Muscle of back (tissue), 11 donors: ENCODE results near the gene PSMA7. TPM values are rescaled to one million over a fixed set of nuclear protein-coding genes. Genes with fewer than 3 reads are reported as not detected.
"Not testable (repeated sequence)": the region's sequence is repeated elsewhere in the genome, so short reads cannot be mapped to it uniquely, and the experiment has no call there.

Source experiments
- DNase-seq, 3 donors: peaks; one replicate each; pipeline versions ENCODE4 v3.0.0 to v3.0.0-alpha.2; 2013
- polyA plus RNA-seq, 10 donors: library from polyadenylated mRNA; unstranded; fragments of 120-200 nt; gene quantifications; one replicate each; pipeline ENCODE4 v1.2.1, GENCODE V29; 2013; ENCODE audit not compliant: insufficient read length in 10 of 10

Gene PSMA7
- polyA plus RNA-seq, 10 donors = 141 to 179 (median 146) TPM

DNA sequence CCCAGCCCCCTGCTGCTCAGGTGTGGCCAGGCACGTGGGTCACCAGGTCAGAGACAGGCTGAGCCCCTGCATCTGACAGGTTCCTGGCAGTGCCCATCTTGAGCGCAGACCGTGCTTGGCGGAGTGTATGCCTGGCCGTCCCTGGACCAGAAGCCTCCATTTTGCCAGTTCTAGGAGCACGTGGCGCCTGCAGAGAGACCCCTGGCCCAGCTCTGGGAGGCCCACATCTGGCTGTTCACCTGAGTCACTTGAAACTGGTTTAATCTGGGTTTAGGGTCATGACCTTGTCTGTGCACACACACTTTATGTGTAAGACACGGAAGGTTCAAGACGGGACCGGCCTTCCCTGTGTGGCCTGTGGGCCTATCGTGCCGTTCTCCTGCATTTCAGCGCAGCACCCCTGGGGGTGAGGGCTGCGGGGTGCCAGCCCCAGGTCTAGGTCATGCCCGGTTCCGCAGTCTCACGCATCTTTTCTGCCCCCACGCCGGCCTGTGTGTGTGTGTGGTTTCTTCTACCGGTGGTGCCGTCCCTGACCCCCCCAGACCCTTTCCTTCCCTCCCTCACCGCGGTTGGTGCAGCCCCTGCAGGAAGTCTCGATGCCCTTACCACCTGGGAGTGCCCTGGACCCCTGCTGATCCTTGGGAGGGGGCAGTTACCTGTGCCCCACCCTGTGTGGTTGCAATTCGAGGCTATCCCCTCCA is 14.3 kb upstream of the PSMA7 start:
- DNase-seq = no peak

DNA sequence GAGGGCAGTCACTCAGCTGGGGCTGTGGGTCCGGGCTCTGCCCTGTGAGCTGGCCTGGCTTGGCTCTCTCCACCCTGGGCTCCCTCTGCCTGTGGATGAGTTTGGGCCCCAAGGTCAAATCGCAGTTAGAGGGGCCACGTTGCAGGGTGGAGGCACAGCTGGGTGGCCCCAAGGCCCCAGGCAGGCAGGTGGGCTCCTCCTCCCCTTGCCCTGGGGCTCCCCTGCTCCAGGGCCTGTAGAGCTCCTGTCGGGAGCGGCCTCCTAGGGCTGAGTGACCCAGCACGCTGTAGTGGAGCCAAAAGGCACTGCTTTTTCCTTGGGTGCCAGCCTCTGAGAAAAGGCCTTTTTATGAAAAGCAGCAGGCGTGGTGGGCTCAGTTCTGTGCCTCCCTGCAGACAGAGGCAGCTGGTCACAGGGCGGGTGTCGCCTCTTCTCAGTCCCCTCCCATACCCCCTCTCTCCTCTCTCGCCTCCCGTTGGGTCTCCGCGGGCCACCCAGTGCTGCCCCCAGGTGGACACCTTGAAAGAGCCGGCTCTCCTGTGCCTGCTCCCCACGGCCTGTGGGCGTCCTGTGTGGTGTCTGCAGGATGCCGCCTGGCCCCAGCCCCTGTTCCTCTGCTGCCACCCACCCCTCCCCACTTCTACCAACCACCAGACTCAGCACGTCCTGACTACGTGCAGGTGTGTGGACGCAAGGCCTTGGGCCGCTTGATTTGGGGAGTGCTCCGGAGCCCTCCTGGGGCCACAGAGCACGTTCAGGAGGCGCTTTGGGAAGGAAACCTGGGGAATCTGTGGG is 13.6 kb upstream of the PSMA7 start:
- DNase-seq = peak in 2 of 3 donors; percentile 49 to 70

DNA sequence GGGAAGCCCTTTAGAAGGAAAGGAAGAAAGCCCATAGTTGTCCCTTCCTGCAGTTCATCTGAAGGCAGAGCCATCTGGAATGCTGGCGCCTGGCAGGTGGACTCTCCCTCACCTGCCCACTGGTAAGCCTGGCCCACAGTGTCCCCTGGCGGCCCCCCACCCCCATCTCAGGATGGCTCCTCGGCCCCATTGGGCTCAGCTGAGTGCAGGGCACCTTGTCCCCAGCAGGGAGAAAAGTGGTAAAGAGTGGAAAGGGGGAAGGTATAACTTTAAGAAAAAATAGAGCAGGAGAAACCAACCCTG is 13.0 kb upstream of the PSMA7 start:
- DNase-seq = no peak

DNA sequence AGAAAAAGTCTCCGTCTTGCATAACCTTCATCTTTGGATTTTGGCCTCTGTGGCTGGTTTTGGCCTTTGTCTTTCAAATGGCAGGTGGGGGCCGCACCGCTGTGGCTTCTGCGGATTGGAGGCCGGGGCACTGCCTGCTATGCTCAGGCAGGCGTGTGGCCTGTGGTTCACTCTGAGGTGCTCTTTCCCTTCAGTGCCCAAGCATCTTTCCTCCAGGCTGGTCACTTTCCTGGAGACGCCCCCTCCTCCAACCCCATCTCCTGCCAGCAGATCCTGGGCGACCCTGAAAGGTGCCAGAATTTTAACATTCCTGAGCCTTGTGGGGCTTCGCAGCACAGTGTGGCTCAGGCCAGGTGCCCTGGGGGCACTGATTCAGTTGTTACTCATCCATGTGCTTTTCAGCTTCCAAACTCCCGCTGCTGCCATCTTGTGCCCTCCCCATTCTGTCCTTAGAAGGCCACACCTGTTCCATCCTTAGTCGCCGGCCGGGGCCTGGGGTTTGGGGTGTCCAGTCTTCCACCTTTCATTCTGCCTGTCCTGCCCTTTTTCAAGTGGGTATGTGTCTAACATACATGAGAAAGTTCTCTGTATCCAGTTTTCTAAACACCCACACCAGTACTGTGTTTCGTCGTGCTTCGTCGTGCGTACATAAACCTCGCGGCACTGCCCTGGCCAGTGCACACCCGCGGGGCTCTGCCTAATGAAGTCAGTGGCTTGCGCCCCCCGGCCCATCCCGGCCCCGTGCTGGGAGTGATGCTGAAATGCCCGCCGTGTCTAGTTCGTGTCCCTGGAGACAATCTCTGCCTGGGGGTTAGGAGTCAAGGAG is 12.4 kb upstream of the PSMA7 start:
- no peak for DNase-seq

DNA sequence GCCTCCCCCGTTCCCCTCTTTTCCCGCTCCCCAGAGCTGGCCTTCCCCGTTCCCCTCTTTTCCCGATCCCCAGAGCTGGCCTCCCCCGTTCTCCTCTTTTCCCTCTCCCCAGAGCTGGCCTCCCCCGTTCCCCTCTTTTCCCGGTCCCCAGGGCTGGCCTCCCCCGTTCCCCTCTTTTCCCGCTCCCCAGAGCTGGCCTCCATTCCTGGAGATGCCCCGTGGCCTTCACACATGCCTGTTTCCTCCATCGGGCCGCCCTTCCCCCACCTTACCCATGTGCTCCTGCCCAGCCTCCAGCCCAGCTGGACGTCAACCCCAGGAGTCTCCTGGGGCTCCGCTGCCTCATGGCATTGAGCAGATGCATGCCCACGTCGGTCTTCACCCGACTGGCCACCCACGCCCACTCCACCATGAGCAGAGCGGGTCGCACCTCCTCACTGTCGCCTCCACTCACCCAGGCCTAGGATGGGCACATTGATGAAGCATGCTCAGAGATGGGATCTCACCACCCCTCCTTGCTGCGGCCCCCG is 8.7 kb upstream of the PSMA7 start:
- no peak for DNase-seq

DNA sequence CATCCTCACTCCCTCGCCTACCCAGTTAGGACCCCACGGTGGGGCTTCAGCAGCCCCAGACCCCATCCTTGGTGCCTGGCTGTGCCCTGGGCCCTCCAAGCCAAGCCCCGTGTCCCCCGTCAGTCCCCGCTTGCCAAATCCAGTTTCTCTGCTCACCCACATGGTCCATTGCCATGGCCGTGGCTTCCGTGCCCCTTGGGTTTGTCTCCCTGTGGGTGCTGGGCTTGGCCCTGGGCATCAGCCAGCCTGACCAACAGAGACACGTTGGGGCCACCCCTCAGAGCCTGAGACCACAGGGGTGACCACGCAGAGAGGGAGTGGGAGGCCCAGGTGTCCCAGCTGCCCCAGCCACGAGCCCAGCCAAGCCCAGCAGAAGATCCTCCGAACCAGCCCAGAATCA is 8.0 kb upstream of the PSMA7 start:
- DNase-seq = no peak

DNA sequence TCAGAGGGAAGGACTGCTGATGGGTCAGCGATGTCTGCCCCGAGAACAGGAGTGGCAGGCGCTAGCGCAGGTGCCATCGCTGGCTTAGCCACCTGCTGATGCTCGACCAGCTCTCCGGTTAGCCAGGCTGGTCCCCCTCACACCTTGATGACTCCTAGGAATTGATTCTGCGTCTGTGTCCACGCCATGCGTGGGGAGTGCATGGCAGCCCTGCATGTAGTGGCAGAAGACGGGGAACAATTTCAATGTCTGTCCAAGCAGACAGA is 7.0 kb upstream of the PSMA7 start:
- DNase-seq = no peak

DNA sequence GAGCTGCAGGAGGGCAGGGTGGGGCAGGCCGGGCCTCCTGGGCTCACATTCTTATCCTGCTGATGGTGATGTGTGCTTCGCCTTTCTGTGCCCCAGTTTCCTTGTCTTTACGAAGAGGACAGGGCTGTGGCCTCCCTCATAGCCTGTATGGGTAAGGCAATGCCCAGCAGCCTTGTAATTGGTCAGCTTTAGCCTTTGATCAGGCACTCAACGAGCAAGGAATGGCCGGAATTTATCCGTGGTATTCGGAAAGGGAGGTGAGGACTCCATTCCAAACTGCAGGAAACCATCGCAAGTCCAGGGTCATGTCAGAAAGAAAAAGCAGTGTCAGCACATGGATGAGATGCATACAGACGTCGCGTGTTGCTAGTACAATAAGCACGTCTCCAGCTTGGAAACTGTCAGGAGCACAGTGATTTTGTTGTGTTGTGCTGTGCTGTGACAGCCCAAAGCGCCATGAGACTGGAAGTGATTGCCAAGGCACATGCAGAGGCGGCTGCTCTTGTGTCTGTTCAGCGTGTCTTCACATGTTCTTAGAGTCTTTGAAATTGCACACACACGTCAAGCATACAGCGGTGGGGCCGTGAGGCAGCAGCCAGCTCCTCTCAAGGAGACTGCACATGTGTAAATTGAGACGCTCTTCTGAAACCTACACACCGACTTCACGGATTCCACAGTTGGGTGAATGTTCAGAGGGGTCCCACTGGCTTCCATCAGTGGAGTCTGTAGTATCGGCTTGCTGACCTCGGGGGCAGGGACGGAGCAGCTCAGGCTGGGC is 6.5 kb upstream of the PSMA7 start:
- DNase-seq = peak in 1 of 3 donors; percentile 45

DNA sequence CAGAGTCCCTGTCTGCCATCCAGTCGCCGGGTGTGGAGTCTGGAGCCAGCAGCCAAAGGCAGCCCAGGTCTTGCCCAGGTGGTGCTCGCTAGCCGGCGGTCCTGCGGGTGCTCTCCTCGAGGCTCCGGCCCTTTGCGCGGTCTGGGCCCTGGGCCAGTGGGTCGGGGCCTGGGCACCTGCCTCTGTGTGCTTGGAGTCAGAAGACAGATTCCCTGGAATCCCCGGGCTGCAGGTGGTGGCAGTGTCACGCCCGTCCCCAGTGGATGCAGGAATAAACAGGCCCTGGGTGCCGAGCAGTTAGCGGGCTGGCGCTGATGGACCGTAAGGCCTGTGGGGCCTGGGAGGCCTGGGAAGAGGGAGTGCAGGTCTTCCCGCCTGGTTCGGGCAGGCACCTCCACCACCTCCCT is 5.7 kb upstream of the PSMA7 start:
- no peak for DNase-seq

DNA sequence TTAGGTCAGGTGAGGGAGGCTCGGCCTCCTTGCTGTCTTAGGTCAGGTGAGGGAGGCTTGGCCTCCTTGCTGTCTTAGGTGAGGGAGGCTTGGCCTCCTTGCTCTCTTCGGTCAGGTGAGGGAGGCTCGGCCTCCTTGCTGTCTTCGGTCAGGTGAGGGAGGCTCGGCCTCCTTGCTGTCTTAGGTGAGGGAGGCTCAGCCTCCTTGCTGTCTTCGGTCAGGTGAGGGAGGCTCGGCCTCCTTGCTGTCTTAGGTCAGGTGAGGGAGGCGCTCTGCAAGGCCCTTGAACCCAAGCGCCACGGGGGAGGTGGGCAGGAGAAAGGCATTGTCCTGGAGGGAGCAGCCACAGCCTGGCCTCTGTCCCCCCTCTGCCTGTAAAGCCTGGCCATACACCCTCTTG is 5.2 kb upstream of the PSMA7 start:
- DNase-seq = not testable (repeated sequence)

DNA sequence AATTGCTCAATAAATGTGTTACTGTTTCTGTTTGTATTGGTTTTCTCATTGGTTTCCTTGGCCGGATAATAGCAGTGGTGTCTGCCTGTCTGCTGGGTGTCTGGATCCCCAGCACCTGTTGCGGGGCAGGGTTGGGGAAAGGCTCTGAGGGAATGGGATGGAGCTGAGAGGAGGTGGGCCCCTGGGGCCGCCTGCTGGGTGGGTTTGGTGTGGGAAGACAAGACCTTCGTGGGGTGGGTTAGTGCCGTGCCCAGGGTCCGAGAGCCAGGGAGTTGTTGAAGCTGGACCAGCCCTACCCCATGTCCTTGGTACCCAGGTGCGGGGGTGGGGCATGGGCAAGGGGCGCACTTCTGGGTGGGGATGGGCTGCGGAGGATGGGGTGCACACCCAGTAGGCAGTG is 4.3 kb upstream of the PSMA7 start:
- DNase-seq = no peak

DNA sequence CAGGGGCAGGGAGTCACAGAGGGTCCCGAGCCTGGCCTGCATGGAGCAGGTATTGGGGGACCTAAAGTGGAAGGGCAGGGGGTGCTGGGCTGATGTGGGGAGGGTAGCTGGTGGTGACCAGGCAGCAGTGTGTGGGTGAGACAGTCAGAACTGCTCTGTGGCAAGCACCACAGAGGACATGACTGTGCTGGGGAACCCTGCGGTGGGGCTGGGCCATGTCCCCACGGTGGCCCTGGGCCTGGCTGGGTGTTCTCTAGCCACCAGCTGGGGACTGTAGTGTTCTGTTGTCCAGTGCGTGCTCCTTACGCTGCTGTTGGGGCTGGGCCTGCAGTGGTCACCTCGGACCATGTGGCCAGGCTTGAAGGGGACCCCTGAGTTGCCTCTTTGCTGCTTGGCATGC is 3.9 kb upstream of the PSMA7 start:
- DNase-seq = no peak

DNA sequence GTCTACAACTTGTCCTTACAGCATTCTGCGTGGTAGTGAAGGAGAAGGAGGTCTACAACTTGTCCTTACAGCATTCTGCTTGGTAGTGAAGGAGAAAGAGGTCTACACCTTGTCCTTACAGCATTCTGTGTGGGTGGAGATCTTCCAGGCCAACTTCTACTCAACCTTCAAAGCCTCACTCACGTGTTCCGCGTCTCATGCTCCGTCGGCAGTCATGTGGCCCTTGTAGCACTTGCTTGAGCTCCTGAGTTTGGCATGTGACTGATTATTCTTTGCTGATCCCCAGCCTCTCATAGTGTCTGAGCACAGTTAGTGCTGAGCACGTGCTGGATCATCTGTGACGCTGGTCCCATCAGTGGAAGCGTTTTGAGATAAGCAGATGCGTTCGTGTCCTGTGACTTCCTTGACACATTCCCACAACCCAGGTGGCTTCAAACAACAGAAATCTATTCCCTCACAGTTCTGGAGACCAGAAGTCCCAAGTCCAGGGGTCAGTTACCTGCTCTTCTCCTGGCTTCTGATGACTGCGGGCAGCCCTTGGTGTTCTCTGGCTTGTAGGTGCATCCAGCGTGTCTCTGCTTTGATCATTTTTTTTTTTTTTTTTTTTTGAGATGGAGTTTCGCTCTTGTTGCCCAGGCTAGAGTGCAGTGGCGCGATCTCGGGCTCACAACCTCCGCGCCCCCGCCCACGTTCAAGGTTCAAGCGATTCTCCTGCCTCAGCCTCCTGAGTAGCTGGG is 3.0 kb upstream of the PSMA7 start:
- DNase-seq = no peak

DNA sequence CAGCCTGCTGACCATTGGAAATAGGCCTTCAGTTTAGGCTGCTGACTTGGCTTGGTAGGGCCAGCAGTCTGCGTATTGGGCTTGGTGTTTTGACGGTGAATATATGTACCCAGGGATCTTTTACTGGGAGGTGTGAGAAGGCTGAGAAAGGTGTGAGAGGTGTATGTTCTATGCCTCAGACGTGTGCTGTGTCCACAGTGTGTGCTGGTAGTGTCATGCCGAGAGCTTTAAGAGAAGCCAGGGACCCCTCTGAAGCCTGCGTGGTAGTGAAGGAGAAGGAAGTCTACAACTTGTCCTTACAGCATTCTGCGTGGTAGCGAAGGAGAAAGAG is 2.5 kb upstream of the PSMA7 start:
- no peak for DNase-seq

DNA sequence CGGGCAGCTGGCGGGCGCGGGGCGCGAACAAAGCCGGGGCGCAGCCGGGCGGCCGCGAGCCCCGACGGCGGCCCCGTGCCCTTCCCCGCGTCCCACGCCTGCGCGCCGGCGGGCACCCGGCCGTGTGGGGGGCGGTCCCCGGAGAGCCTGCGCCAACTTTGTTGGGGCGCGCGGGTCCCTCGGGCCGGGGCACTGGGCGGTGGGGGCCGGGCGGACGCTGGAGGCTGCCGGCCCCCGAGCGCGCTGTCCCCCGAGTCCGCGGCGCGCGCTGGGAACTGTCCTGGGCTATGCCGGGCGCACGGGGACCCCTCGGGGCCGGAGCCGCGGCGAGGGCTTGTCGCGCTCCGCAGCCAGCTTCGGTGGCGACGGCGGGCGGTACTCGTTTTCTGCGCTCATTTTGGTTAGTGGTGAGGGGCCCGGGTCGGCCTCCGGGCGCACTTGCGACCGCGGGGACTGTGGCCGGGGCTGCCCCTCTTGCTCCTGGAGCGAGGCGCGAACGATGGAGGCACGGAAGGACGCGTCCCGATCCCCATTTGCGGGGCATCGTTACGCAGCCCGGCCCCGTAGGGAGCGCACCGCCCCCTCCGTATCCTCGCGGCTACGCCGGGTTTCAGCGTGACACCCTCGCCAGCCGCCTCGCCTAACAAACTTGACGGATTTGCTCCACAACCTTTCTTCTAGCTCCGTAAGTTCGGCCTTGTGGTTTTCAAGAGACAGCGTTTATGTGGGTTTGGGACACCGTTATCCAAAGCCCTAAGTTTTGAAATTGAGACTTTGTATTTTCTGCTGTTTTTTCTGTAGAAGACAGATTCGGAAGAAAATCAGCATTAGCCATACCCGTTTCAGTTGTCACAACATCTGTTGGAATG is 997 bp upstream of the PSMA7 start:
- DNase-seq = peak in 2 of 3 donors; percentile 55 to 78

DNA sequence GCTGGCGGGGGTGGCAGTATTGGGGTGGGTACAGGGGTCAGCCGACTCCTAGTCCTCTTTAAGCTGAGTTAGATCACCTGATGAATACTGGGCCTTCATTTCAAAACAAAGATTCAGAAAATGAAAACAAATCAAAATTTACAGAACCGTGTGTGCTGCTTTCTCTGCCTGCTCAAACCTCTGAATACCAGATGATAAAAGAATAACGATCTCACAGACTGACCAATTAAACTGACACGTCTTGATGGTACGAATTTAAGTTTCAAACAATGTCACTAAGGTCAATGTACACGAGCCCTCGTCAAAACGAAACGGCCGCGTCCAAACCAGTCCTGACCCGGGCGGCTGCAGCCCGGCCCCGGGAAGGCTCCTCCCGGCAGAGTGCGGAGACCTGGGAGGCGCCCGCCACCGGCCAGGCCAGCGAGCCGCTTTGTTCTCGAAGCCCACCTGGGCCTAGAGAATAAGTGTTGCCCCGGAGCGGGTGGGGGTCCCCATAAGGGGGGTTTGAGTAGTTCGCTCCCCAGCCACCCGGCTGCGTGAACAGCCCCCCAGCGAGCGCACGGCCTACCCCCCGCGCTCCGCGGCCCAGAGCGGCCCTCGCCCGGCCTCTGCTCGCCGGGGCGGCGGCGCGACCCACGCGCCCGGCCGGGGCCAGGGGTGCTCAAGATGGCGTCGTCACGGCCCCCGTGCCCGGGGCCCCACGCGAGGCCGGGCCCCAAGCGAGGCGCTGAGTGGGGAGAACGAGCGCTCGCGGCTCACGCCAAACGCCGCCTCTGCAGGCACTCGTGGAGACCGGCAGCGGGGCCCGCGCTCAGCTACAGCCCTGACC is 728 bp downstream of the PSMA7 start:
- peak in 2 of 3 donors; percentile 13 to 27 for DNase-seq

DNA sequence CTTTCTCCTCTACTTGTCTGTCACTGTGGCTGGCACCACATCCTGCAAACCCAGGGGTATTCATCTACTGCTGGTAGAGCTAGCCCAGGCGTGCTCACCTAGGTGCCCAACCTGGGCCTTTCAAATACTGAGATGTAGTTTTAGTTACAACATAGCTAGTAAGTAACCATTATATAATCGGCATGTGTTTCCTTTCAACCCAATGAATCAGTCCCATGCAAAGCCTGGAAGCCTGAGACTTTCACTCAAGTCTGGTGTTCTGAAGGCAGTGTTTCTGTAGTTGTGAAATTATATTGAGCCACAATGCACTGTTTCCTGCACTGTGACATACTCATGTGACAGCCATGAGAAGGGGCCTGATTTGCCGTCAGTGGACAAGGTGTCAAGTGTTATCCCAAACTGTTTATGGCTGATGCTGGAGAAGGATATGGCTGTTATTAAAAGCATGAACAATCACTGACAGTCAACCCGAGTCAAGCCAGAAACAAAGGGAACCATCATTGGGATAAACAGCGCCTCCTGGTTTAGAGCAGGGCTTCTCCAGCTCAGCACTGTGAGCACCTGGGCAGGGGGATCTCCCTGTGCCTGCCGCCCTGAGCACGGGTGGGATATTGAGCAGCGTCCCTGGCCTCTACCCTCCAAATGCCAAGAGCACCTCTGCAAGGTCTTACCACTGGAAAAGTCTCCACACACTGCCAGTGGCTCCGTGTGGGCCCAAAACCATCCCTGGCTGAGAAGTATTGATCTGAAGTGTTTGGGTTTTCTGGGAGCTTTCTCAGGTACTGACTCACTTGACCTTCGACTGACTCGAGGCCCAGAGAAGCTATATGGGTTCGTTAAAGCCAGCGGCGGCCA is 1.6 kb downstream of the PSMA7 start:
- DNase-seq = no peak

DNA sequence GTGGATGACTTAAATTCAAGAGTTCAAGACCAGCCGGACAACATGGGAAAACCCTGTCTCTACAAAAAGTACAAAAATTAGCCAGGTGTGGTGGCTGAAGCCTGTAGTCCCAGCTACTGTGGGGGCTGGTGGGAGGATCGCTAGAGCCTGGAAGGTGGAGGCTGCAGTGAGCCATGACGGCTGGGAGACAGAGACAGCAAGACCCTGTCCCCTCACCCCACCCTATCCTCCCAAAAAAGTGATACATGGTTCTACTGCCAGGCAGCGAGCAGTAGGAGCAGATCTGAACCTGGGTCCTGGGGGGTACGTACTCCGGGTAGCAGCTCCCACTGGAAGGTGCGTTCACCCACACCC is 2.2 kb downstream of the PSMA7 start:
- no peak for DNase-seq

DNA sequence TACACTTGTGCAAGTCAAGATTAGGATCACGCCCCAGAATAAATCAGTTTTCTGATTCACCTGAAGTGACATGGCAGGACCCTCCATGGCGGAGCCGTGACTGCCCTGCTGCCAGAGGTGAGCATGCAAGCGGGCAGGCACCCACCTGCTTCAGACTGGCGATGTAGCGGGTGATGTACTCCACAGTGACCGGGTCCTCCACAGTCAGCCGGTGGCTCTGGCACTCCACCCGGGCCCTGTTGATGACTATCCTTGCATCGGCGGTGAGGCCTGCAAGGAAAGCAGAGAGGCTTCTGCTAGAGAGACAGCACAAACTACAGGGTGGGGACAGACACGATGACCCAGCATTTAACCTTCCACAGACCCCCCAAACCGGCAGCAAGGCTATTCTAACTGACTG is 3.6 kb downstream of the PSMA7 start:
- DNase-seq = no peak
